A549 treated with Mapracorat at 1 μM for 4 hours (cell line): ENCODE measurements around the gene PLEKHH1. TPM values are rescaled to one million over a fixed set of nuclear protein-coding genes. Genes with fewer than 3 reads are reported as not detected.

Experiments
- total RNA-seq: library from RNA; stranded (reverse); fragments of 200-300 nt; extraction: Qiagen RNA extraction; gene quantifications from 5 replicates; pipeline ENCODE4 v1.2.3, GENCODE V29; 2022

PLEKHH1 gene
- 3.0 to 3.9 TPM (median 3.6 TPM) in 5 replicates for total RNA-seq

GRCh38 chr14:67532998-67533753, at the start of gene PLEKHH1:
Gene PLEKHH1 (plus strand): TSS chr14:67533290. CDS start chr14:67541868, 8,578 bp downstream.

GRCh38 chr14:67487937-67488893, 44.9 kb upstream of the PLEKHH1 start, which contains the start of gene TMEM229B:
Gene TMEM229B (minus strand): TSS chr14:67488721. CDS start chr14:67473923, 14,798 bp downstream.

DNA sequence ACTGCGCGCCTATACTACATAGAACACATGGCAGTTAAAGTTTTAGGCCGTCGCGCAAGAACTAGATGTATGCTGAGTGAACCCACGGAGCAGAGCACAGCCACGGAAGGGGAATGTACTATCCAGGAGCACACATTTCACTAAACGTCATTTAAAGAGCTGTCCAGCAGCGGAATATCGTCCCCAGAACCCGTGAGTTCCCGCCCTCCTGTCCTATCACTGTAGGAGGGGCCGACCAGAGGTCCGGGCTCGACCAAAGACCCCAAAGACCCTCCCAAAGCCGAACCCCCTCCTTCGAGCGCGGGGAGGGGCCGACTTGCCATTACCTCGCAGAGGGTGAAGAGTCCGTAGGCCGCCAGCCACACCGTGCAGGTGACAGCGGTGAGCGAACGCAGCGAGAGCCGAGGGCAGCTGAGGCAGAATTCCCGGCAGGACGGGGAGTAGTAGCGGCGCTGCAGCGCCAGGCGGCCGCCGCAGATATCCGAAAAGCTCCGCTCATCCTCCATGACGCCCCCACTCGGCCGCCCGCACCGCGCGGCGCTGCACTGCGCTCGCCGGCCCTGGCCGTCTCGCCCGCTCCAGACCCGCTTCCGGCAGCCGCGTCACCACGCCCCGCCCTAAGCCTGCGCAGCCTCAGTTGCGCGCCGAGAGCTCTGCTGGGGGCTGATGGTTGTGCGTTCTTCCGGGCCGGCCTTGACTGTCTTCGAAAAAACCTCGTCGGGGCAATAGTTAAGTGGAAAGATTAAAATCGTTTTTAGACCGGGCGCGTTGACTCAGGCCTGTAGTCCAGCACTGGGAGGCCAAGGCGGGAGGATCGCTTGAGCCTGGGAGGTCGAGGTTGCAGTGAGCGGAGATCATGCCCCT, 66.8 kb downstream of the PLEKHH1 start, which contains the start of gene PIGH:
Gene PIGH (minus strand): TSS at position 571 of the 864 bp plus-strand sequence. CDS start 65 bp downstream, at position 506.

GRCh38 chr14:67619446-67620216, 86.5 kb downstream of the PLEKHH1 start, which contains the start of gene ARG2:
Gene ARG2 (plus strand): TSS chr14:67619920. CDS start chr14:67619978, 58 bp downstream.

Other genes with a start within 250 kb of the PLEKHH1 start
- gene ATP6V1D, start 173.5 kb upstream of the PLEKHH1 start, total RNA-seq = 68.6 to 102 TPM (median 73.4 TPM) in 5 replicates
- 224 to 339 TPM (median 231 TPM) in 5 replicates for gene EIF2S1, start 173.0 kb upstream of the PLEKHH1 start, total RNA-seq
- gene PLEK2, start 121.1 kb upstream of the PLEKHH1 start, total RNA-seq = 16.7 to 21.8 TPM (median 18.4 TPM) in 5 replicates
- 0.08 to 0.39 TPM (median 0.16 TPM) in 5 replicates for gene TMEM229B, start 44.6 kb upstream of the PLEKHH1 start, total RNA-seq
- 14.5 to 22.5 TPM (median 18.1 TPM) in 5 replicates for gene PIGH, start 67.0 kb downstream of the PLEKHH1 start, total RNA-seq
- 1.6 to 2.3 TPM (median 2.2 TPM) in 5 replicates for gene ARG2, start 86.6 kb downstream of the PLEKHH1 start, total RNA-seq
- gene VTI1B, start 141.3 kb downstream of the PLEKHH1 start, total RNA-seq = 86.7 to 88.1 TPM (median 87.3 TPM) in 5 replicates
- gene RDH11, start 162.5 kb downstream of the PLEKHH1 start, total RNA-seq = 53.6 to 58.5 TPM (median 55.6 TPM) in 5 replicates
- not detected in 5 replicates for gene RDH12, start 168.6 kb downstream of the PLEKHH1 start, total RNA-seq